SK-N-SH treated with all-trans-retinoic acid at 6 μM for 48 hours (cell line): ENCODE results near the gene ARHGEF16.

ENCODE experiments used
- ATAC-seq: fragments of 200-7000 bp; cut with Tn5 transposase; 3 replicates; pipeline ENCODE4 v1.9.1; 2020; ENCODE audit warnings: mild to moderate bottlenecking, moderate library complexity
- ARNTL ChIP-seq: fragments of 450-650 bp; formaldehyde crosslinking; IDR thresholded peaks from 2 replicates; pipeline ENCODE4 v1.5.0; 2020; ENCODE audit warnings: low read depth, mild to moderate bottlenecking, moderate library complexity, borderline replicate concordance
- BACH2 ChIP-seq: fragments of 250-450 bp; sonication (Bioruptor Pico); IDR thresholded peaks from 2 replicates; pipeline ENCODE4 v1.9.0; 2021; ENCODE audit warnings: mild to moderate bottlenecking, borderline replicate concordance
- CREB5 ChIP-seq: fragments of 250-450 bp; sonication (Bioruptor Pico); IDR thresholded peaks from 2 replicates; pipeline ENCODE4 v1.5.1; 2020; ENCODE audit warnings: low read depth, mild to moderate bottlenecking, moderate library complexity
- CSDC2 ChIP-seq: fragments of 250-450 bp; sonication (Bioruptor Pico); IDR thresholded peaks from 2 replicates; pipeline ENCODE4 v1.5.0; 2020; ENCODE audit warnings: mild to moderate bottlenecking, moderate library complexity
- ESRRG ChIP-seq: fragments of 250-450 bp; sonication (Bioruptor Pico); IDR thresholded peaks from 2 replicates; pipeline ENCODE4 v1.6.1; 2021; ENCODE audit warnings: mild to moderate bottlenecking
- GLIS3 ChIP-seq: fragments of 250-450 bp; sonication (Bioruptor Pico); IDR thresholded peaks from 2 replicates; pipeline ENCODE4 v1.5.0; 2020; ENCODE audit warnings: mild to moderate bottlenecking, moderate library complexity
- ISL1 ChIP-seq: fragments of 250-450 bp; sonication (Bioruptor Pico); IDR thresholded peaks from 2 replicates; pipeline ENCODE4 v2.1.2; 2022; ENCODE audit warnings: mild to moderate bottlenecking, moderate library complexity
- OSR1 ChIP-seq: fragments of 250-450 bp; sonication (Bioruptor Pico); IDR thresholded peaks from 2 replicates; pipeline ENCODE4 v1.8.0; 2022; ENCODE audit warnings: moderate library complexity, mild to moderate bottlenecking, inconsistent platforms
- RARB ChIP-seq: fragments of 250-450 bp; sonication (Bioruptor Pico); IDR thresholded peaks from 2 replicates; pipeline ENCODE4 v1.8.0; 2021; ENCODE audit warnings: mild to moderate bottlenecking, moderate library complexity
- SNAI2 ChIP-seq: fragments of 250-450 bp; sonication (Bioruptor Pico); IDR thresholded peaks from 2 replicates; pipeline ENCODE4 v1.5.0; 2020; ENCODE audit warnings: mild to moderate bottlenecking, moderate library complexity
- TCF4 ChIP-seq: fragments of 250-450 bp; sonication (Bioruptor Pico); IDR thresholded peaks from 2 replicates; pipeline ENCODE4 v1.8.0; 2021; ENCODE audit warnings: mild to moderate bottlenecking, moderate library complexity, borderline replicate concordance
- TOX ChIP-seq: fragments of 250-450 bp; sonication (Bioruptor Pico); IDR thresholded peaks from 2 replicates; pipeline ENCODE4 v1.8.0; 2021; ENCODE audit warnings: mild to moderate bottlenecking, moderate library complexity, borderline replicate concordance
- TSHZ2 ChIP-seq: fragments of 250-450 bp; sonication (Bioruptor Pico); IDR thresholded peaks from 2 replicates; pipeline ENCODE4 v1.5.0; 2020; ENCODE audit warnings: mild to moderate bottlenecking, moderate library complexity
- ZC3H10 ChIP-seq: fragments of 250-450 bp; sonication (Bioruptor Pico); IDR thresholded peaks from 2 replicates; pipeline ENCODE4 v1.5.1; 2021; ENCODE audit warnings: mild to moderate bottlenecking, moderate library complexity
- ZFP3 ChIP-seq: fragments of 250-450 bp; sonication (Bioruptor Pico); IDR thresholded peaks from 2 replicates; pipeline ENCODE4 v1.5.0; 2020; ENCODE audit warnings: mild to moderate bottlenecking, moderate library complexity
- ZFP30 ChIP-seq: fragments of 450-650 bp; formaldehyde crosslinking; IDR thresholded peaks from 2 replicates; pipeline ENCODE4 v1.5.0; 2022; ENCODE audit warnings: mild to moderate bottlenecking, moderate library complexity
- ZNF565 ChIP-seq: fragments of 450-650 bp; formaldehyde crosslinking; conservative IDR thresholded peaks from 2 replicates; pipeline ENCODE4 v1.5.0; 2020; ENCODE audit warnings: low read depth, mild to moderate bottlenecking, moderate library complexity
- ZNF70 ChIP-seq: fragments of 450-650 bp; formaldehyde crosslinking; IDR thresholded peaks from 2 replicates; pipeline ENCODE4 v1.5.0; 2020; ENCODE audit warnings: mild to moderate bottlenecking, moderate library complexity
- ZNF8 ChIP-seq: fragments of 450-650 bp; formaldehyde crosslinking; IDR thresholded peaks from 2 replicates; pipeline ENCODE4 v1.5.0; 2020; ENCODE audit warnings: mild to moderate bottlenecking, moderate library complexity
- TF ChIP-seq, protein P1 (sequence below): fragments of 250-450 bp; sonication (Bioruptor Pico); IDR thresholded peaks from 2 replicates; pipeline ENCODE4 v1.8.0; 2021; ENCODE audit warnings: low read depth, mild to moderate bottlenecking, moderate library complexity, borderline replicate concordance
- TF ChIP-seq, protein P2 (sequence below): fragments of 250-450 bp; sonication (Bioruptor Pico); IDR thresholded peaks from 2 replicates; pipeline ENCODE4 v1.5.1; 2021; ENCODE audit warnings: mild to moderate bottlenecking, moderate library complexity

The ARHGEF16 gene

DNA sequence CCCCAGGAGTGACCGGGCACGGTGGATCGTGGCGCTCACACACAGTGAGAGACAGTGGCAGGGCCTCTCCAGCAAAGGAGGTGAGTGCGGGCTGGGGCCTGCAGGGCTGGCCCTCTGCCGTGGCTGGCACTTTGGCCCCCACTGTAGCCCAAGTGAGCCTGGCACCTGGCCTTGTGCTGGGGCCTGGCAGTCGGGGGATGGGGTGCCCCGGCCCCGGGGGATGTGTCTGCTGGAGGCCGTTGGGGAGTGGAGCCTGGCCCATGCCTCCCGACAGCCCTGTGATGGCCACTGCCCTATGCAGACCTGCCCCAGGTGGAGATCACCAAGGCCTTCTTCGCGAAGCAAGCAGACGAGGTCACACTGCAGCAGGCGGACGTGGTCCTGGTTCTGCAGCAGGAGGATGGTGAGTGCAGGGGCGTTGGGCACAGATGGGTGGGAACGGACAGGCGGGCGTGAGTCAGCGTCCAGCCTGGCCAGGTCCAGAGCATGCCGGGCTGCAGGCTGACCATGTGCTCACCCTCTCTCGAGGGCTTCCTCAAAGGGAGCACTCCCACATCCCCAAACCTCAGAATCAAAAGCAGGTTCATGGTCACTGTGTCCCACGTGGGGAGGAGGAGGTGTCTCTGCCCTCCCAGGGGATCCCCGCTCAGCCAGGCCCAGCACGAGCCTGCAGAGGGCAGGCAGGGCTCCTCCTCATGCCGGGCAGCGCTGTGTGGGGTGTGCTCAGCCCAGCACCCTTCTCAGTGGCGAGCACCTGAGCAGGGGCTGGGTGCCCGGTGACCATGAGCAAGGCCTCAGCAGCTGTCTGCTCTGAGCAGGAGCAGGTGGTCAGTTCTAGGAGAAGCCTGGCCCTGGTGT lies 25.3 kb downstream of the ARHGEF16 start:
- TF ChIP-seq, protein P1, sequence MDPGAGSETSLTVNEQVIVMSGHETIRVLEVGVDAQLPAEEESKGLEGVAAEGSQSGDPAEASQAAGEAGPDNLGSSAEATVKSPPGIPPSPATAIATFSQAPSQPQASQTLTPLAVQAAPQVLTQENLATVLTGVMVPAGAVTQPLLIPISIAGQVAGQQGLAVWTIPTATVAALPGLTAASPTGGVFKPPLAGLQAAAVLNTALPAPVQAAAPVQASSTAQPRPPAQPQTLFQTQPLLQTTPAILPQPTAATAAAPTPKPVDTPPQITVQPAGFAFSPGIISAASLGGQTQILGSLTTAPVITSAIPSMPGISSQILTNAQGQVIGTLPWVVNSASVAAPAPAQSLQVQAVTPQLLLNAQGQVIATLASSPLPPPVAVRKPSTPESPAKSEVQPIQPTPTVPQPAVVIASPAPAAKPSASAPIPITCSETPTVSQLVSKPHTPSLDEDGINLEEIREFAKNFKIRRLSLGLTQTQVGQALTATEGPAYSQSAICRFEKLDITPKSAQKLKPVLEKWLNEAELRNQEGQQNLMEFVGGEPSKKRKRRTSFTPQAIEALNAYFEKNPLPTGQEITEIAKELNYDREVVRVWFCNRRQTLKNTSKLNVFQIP (CRISPR knock-in tag): no peak

DNA sequence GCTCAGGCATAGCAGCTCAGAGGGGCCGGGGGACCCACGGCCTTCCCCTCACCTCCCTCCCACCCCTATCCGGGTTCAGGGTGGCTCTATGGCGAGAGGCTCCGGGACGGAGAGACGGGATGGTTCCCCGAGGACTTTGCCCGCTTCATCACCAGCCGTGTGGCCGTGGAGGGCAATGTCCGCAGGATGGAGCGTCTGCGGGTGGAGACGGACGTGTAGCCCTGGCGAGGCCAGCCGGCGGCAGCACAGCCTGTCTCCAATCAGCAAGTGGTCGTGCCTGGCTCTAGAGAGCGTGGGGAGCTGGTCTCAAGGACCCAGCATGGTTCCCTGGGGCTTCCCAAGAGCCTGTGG lies 25.9 kb downstream of the ARHGEF16 start:
- TF ChIP-seq TCF4 (CRISPR knock-in tag): no peak
- TF ChIP-seq GLIS3 (CRISPR knock-in tag): no peak
- no peak for TF ChIP-seq BACH2 (CRISPR knock-in tag)
- TF ChIP-seq ZFP30 (CRISPR knock-in tag): no peak
- ATAC-seq: no peak

More for the DNA sequence above, 25.3 kb downstream of the ARHGEF16 start:
- no peak; the same call in 2 of the 3 replicates for ATAC-seq

DNA sequence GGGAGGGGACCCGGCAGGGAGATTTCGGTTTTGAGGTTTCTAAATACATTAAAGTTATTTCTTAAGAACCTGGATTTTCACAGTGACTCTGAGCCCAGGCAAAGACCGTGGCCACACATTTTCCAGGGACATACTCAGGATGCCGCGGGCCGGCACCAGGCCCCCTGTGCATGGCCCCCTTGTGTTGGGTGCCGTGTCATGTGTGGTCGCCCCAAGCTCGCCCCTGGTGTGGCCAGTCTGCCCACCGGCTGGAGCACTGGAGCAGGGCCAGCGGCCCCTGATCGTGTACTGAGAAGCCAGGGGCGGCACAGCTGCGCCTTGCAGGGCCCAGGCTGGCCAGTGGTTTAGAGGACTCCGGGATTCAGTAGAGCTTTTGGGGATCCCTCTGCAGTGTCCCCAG lies 26.6 kb downstream of the ARHGEF16 start:
- TF ChIP-seq ARNTL (CRISPR knock-in tag) (no peak), ZNF70 (CRISPR knock-in tag) (no peak), CSDC2 (CRISPR knock-in tag) (no peak), TOX (CRISPR knock-in tag) (no peak), ISL1 (CRISPR knock-in tag) (no peak), SNAI2 (no peak), OSR1 (no peak), RARB (CRISPR knock-in tag) (no peak), ESRRG (CRISPR knock-in tag) (no peak), CREB5 (no peak), ZC3H10 (CRISPR knock-in tag) (no peak), TCF4 (CRISPR knock-in tag) (no peak), ZFP3 (CRISPR knock-in tag) (no peak), ZNF565 (CRISPR knock-in tag) (no peak), TSHZ2 (no peak), ZNF8 (CRISPR knock-in tag) (no peak)
- TF ChIP-seq, protein P2, sequence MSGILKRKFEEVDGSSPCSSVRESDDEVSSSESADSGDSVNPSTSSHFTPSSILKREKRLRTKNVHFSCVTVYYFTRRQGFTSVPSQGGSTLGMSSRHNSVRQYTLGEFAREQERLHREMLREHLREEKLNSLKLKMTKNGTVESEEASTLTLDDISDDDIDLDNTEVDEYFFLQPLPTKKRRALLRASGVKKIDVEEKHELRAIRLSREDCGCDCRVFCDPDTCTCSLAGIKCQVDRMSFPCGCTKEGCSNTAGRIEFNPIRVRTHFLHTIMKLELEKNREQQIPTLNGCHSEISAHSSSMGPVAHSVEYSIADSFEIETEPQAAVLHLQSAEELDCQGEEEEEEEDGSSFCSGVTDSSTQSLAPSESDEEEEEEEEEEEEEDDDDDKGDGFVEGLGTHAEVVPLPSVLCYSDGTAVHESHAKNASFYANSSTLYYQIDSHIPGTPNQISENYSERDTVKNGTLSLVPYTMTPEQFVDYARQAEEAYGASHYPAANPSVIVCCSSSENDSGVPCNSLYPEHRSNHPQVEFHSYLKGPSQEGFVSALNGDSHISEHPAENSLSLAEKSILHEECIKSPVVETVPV: no peak
- no peak; the same call in 2 of the 3 replicates for ATAC-seq

DNA sequence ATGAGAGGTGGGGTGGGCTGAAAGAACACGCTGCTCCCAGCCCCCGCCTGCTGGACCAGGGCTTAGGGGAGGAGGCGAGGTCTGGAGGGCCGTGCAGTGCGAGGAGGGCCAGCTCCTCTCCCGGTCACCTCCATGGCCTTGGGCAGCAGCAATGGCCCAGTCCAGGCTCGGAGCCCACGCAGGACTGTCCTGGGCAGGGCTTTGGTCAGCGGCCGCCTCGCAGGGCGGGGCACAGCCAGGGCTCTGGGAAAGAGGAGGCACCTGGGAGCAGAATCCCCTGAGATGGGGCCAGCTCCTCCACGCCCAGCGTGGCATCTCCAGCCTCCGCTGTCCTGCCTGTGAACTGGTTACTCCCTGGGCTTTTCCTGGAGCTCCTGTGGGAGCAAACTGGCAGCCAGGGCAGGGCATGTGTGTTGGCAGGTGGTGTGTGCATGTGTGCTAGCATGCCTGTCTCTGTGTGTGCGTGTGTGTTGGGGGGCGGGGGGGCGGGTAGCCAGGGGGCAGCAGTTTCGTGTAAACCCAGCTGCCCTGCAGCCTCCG lies 27.4 kb downstream of the ARHGEF16 start:
- TF ChIP-seq ZFP3 (CRISPR knock-in tag) (no peak), SNAI2 (no peak)
- TF ChIP-seq, protein P2: no peak
- ATAC-seq: no peak
